ENCODE results near the gene CALCR. TPM values are rescaled to one million over a fixed set of nuclear protein-coding genes. Genes with fewer than 3 reads are reported as not detected.
A peak's percentile ranks its signal among the peaks of the same experiment; 100 is the strongest.

CALCR gene
- polyA plus RNA-seq, 6 donors from 2014 or later: not detected

GRCh38 chr7:93414574-93414973 lies 159.9 kb downstream of the CALCR start:
- H3K36me3 Mint-ChIP-seq: no peaks in the 10 kb centered on the region
- no peak overlapping the region for H3K27ac Mint-ChIP-seq
- peaks cover 0 to 3% (median 0%) of the 10 kb centered on the region in 7 donors for H3K9me3 Mint-ChIP-seq
- no peaks in the 10 kb centered on the region for H3K4me1 Mint-ChIP-seq
- no peak overlapping the region for H3K4me3 Mint-ChIP-seq
- DNase-seq: no peak
- H3K27me3 Mint-ChIP-seq: peaks cover 0 to 9% (median 9%) of the 10 kb centered on the region in 3 donors
- ATAC-seq (ENCODE audit: low read depth in 2 of 2): no peak

GRCh38 chr7:93409324-93409723 lies 165.2 kb downstream of the CALCR start:
- peaks cover 0 to 26% (median 20%) of the 10 kb centered on the region in 7 donors for H3K9me3 Mint-ChIP-seq
- no peaks in the 10 kb centered on the region for H3K4me1 Mint-ChIP-seq
- H3K27ac Mint-ChIP-seq: no peak overlapping the region
- peaks cover 0 to 7% (median 2%) of the 10 kb centered on the region in 3 donors for H3K27me3 Mint-ChIP-seq
- H3K4me3 Mint-ChIP-seq: no peak overlapping the region
- DNase-seq (no peak), ATAC-seq (ENCODE audit: low read depth in 2 of 2) (no peak)
- no peaks in the 10 kb centered on the region for H3K36me3 Mint-ChIP-seq

- no peak for ATAC-seq (ENCODE audit: low read depth in 2 of 2)
- Mint-ChIP-seq H3K9me3 (peaks cover 0 to 26% (median 20%) of the 10 kb centered on the region in 7 donors), H3K4me1 (no peaks in the 10 kb centered on the region), H3K4me3 (no peak overlapping the region), H3K27ac (no peak overlapping the region), H3K36me3 (no peaks in the 10 kb centered on the region), H3K27me3 (peaks cover 0 to 15% (median 7%) of the 10 kb centered on the region in 3 donors)
- no peak for DNase-seq
Observed at GRCh38 chr7:93407239-93407638, 167.3 kb downstream of the CALCR start.

GRCh38 chr7:93402944-93403343 lies 171.6 kb downstream of the CALCR start:
- Mint-ChIP-seq H3K4me3 (no peak overlapping the region), H3K27ac (no peak overlapping the region), H3K9me3 (peaks cover 0 to 26% (median 20%) of the 10 kb centered on the region in 7 donors), H3K4me1 (no peaks in the 10 kb centered on the region), H3K36me3 (no peaks in the 10 kb centered on the region), H3K27me3 (peaks cover 7 to 13% (median 8%) of the 10 kb centered on the region in 3 donors)
- ATAC-seq (ENCODE audit: low read depth in 2 of 2) (no peak), DNase-seq (no peak)

GRCh38 chr7:93399642-93400041 lies 174.9 kb downstream of the CALCR start:
- Mint-ChIP-seq H3K27ac (no peak overlapping the region), H3K9me3 (peaks cover 0 to 4% (median 0%) of the 10 kb centered on the region in 7 donors), H3K4me3 (no peak overlapping the region), H3K4me1 (no peaks in the 10 kb centered on the region), H3K36me3 (no peaks in the 10 kb centered on the region), H3K27me3 (peaks cover 7 to 20% (median 18%) of the 10 kb centered on the region in 3 donors)
- DNase-seq: no peak
- no peak for ATAC-seq (ENCODE audit: low read depth in 2 of 2)

- Mint-ChIP-seq H3K4me1 (no peaks in the 10 kb centered on the region), H3K27me3 (peaks cover 0 to 13% (median 7%) of the 10 kb centered on the region in 3 donors)
- ATAC-seq (ENCODE audit: low read depth in 2 of 2): no peak
Observed at GRCh38 chr7:93392984-93393383, 181.5 kb downstream of the CALCR start.

GRCh38 chr7:93390660-93391059 lies 183.9 kb downstream of the CALCR start:
- Mint-ChIP-seq H3K27me3 (peaks cover 17 to 33% (median 20%) of the 10 kb centered on the region in 3 donors), H3K36me3 (no peaks in the 10 kb centered on the region), H3K4me3 (no peak overlapping the region), H3K4me1 (no peaks in the 10 kb centered on the region), H3K27ac (peak overlapping the region in 1 of 6 donors; percentile 78), H3K9me3 (no peaks in the 10 kb centered on the region)
- DNase-seq (no peak), ATAC-seq (ENCODE audit: low read depth in 2 of 2) (no peak)

More at GRCh38 chr7:93392984-93393383, 181.5 kb downstream of the CALCR start:
- no peak overlapping the region for H3K4me3 Mint-ChIP-seq
- H3K9me3 Mint-ChIP-seq: no peaks in the 10 kb centered on the region
- no peak for DNase-seq
- no peaks in the 10 kb centered on the region for H3K36me3 Mint-ChIP-seq
- no peak overlapping the region for H3K27ac Mint-ChIP-seq

- Mint-ChIP-seq H3K4me3 (no peak overlapping the region), H3K36me3 (peaks cover 0 to 5% of the 10 kb centered on the region in 2 donors), H3K9me3 (peaks cover 0 to 3% (median 0%) of the 10 kb centered on the region in 7 donors), H3K27ac (no peak overlapping the region), H3K27me3 (peaks cover 28 to 31% (median 29%) of the 10 kb centered on the region in 3 donors), H3K4me1 (peaks cover 8 to 19% (median 10%) of the 10 kb centered on the region in 3 donors)
- no peak for ATAC-seq (ENCODE audit: low read depth in 2 of 2)
- DNase-seq: no peak
Observed at GRCh38 chr7:93382362-93382761, 192.2 kb downstream of the CALCR start.

- peaks cover 0 to 3% (median 0%) of the 10 kb centered on the region in 7 donors for H3K9me3 Mint-ChIP-seq
- peaks cover 4 to 9% (median 4%) of the 10 kb centered on the region in 3 donors for H3K27me3 Mint-ChIP-seq
- H3K4me1 Mint-ChIP-seq: peaks cover 14 to 32% (median 18%) of the 10 kb centered on the region in 3 donors
- DNase-seq: no peak
- peaks cover 0 to 5% of the 10 kb centered on the region in 2 donors for H3K36me3 Mint-ChIP-seq
- peak overlapping the region in 6 of 8 donors; percentile 32 to 69 (median 53) for H3K4me3 Mint-ChIP-seq
- ATAC-seq (ENCODE audit: low read depth in 2 of 2): no peak
- H3K27ac Mint-ChIP-seq: peak overlapping the region in 1 of 6 donors; percentile 70
Observed at GRCh38 chr7:93378131-93378760, 196.3 kb downstream of the CALCR start.

- Mint-ChIP-seq H3K9me3 (peaks cover 0 to 6% (median 0%) of the 10 kb centered on the region in 7 donors), H3K27me3 (peaks cover 0 to 13% (median 7%) of the 10 kb centered on the region in 3 donors), H3K36me3 (peaks cover 0 to 5% of the 10 kb centered on the region in 2 donors), H3K27ac (peak overlapping the region in 1 of 6 donors; percentile 15), H3K4me3 (no peak overlapping the region), H3K4me1 (peaks cover 14 to 32% (median 18%) of the 10 kb centered on the region in 3 donors)
- ATAC-seq (ENCODE audit: low read depth in 2 of 2) (peak; percentile 65 to 67), DNase-seq (no peak)
Observed at GRCh38 chr7:93375603-93376002, 198.9 kb downstream of the CALCR start.
